IPS-11a (cell line): ENCODE results near the gene CBFA2T2.
"Not testable (repeated sequence)": the region's sequence is repeated elsewhere in the genome, so short reads cannot be mapped to it uniquely, and the experiment has no call there.

Source experiments
- H3K4me3 ChIP-seq: one replicate; pipeline ENCODE4 v1.5.1; 2013; ENCODE audit warnings: low read depth, low read length, control low read depth

Gene CBFA2T2

GRCh38 chr20:33541797-33542196 is 51.9 kb downstream of the CBFA2T2 start:
- H3K4me3 ChIP-seq, result no peak overlapping the region

- no peak overlapping the region for H3K4me3 ChIP-seq
Observed at GRCh38 chr20:33545763-33546162, 55.9 kb downstream of the CBFA2T2 start.

- no peak overlapping the region for H3K4me3 ChIP-seq
Observed at GRCh38 chr20:33549229-33549999, 59.5 kb downstream of the CBFA2T2 start.

- no peak overlapping the region for H3K4me3 ChIP-seq
Observed at GRCh38 chr20:33551778-33552177, 61.9 kb downstream of the CBFA2T2 start.

- no peak overlapping the region for H3K4me3 ChIP-seq
Observed at GRCh38 chr20:33552519-33552918, 62.6 kb downstream of the CBFA2T2 start.

- no peak overlapping the region for H3K4me3 ChIP-seq
Observed at GRCh38 chr20:33553516-33553915, 63.6 kb downstream of the CBFA2T2 start.

GRCh38 chr20:33554914-33555420 is 65.1 kb downstream of the CBFA2T2 start:
- H3K4me3 ChIP-seq, result no peak overlapping the region

- no peak overlapping the region for H3K4me3 ChIP-seq
Observed at GRCh38 chr20:33555755-33556154, 65.9 kb downstream of the CBFA2T2 start.

- H3K4me3 ChIP-seq, result no peak overlapping the region
Observed at GRCh38 chr20:33556246-33556645, 66.3 kb downstream of the CBFA2T2 start.

- no peak overlapping the region for H3K4me3 ChIP-seq
Observed at GRCh38 chr20:33558348-33559144, 68.7 kb downstream of the CBFA2T2 start.

GRCh38 chr20:33559212-33559611 is 69.3 kb downstream of the CBFA2T2 start:
- H3K4me3 ChIP-seq, result no peak overlapping the region

GRCh38 chr20:33560026-33560425 is 70.1 kb downstream of the CBFA2T2 start:
- H3K4me3 ChIP-seq, result no peak overlapping the region

GRCh38 chr20:33561053-33561452 is 71.2 kb downstream of the CBFA2T2 start:
- H3K4me3 ChIP-seq, result not testable (repeated sequence)

GRCh38 chr20:33561692-33562601 is 72.1 kb downstream of the CBFA2T2 start:
- H3K4me3 ChIP-seq, result no peak overlapping the region

- H3K4me3 ChIP-seq, result no peak overlapping the region
Observed at GRCh38 chr20:33563788-33564187, 73.9 kb downstream of the CBFA2T2 start.

- H3K4me3 ChIP-seq, result no peak overlapping the region
Observed at GRCh38 chr20:33566781-33567603, 77.1 kb downstream of the CBFA2T2 start.

- no peak overlapping the region for H3K4me3 ChIP-seq
Observed at GRCh38 chr20:33567949-33568348, 78.1 kb downstream of the CBFA2T2 start.

GRCh38 chr20:33568378-33568777 is 78.5 kb downstream of the CBFA2T2 start:
- H3K4me3 ChIP-seq, result no peak overlapping the region

GRCh38 chr20:33568868-33569801 is 79.2 kb downstream of the CBFA2T2 start:
- H3K4me3 ChIP-seq, result no peak overlapping the region
